ENCODE data around the gene NDUFB1. TPM values are rescaled to one million over a fixed set of nuclear protein-coding genes. Genes with fewer than 3 reads are reported as not detected.

The NDUFB1 gene
- polyA plus RNA-seq, 1 donor = 92.0 TPM

GRCh38 chr14:92093320-92093719 lies 28.2 kb downstream of the NDUFB1 start:
- DNase-seq = no peak

- DNase-seq = no peak
Measured at GRCh38 chr14:92088494-92088893, 33.0 kb downstream of the NDUFB1 start.

- no peak for DNase-seq
Measured at GRCh38 chr14:92074555-92074954, 47.0 kb downstream of the NDUFB1 start.

Other genes starting within 250 kb of the NDUFB1 start
- gene FBLN5, start 174.0 kb downstream of the NDUFB1 start, polyA plus RNA-seq (ENCODE audit: insufficient read length) = 53.0 TPM
- gene TRIP11, start 81.6 kb downstream of the NDUFB1 start, polyA plus RNA-seq (ENCODE audit: insufficient read length) = 15.3 TPM
- gene ATXN3, start 15.1 kb downstream of the NDUFB1 start, polyA plus RNA-seq (ENCODE audit: insufficient read length) = 17.4 TPM
- 39.1 TPM for gene CPSF2, start 263 bp upstream of the NDUFB1 start, polyA plus RNA-seq (ENCODE audit: insufficient read length)
- gene SLC24A4, start 201.5 kb upstream of the NDUFB1 start, polyA plus RNA-seq (ENCODE audit: insufficient read length) = 1.2 TPM

Data from hindlimb muscle (tissue), 1 donor.